Breast epithelium (tissue), 4 donors: ENCODE data around the gene ZNF22. TPM values are rescaled to one million over a fixed set of nuclear protein-coding genes. Genes with fewer than 3 reads are reported as not detected.

Experiments used
- DNase-seq, 2 donors: peaks; one replicate each; pipeline ENCODE4 v3.0.0-alpha.2; 2019; ENCODE audit warnings: low spot score in 2 of 2
- H3K27ac ChIP-seq, 2 donors: fragments of 200-600 bp; sonication (generic) in 1 of 2; one replicate each; pipeline ENCODE4 v1.5.1; 2016 to 2019; ENCODE audit warnings: mild to moderate bottlenecking in 1 of 2
- H3K27me3 ChIP-seq, 2 donors: fragments of 200-600 bp; sonication (generic) in 1 of 2; one replicate each; pipeline versions ENCODE4 v1.5.1 to v1.6.0; 2017 to 2019; ENCODE audit warnings: control low read depth in 1 of 2, mild to moderate bottlenecking in 1 of 2
- H3K36me3 ChIP-seq: fragments of 200-600 bp; one replicate; pipeline ENCODE4 v1.5.1; 2019
- H3K4me1 ChIP-seq, 2 donors: fragments of 200-600 bp; sonication (generic); one replicate each; pipeline ENCODE4 v1.5.1; 2016 to 2019; ENCODE audit warnings: control low read depth in 1 of 2
- H3K4me3 ChIP-seq, 3 donors: fragments of 200-600 bp; sonication (generic); 1 replicate in 2 of 3; 2 replicates in 1 of 3; pipeline ENCODE4 v1.5.1; 2016 to 2019; ENCODE audit warnings: mild to moderate bottlenecking in 3 of 3, moderate library complexity in 2 of 3
- H3K9me3 ChIP-seq, 2 donors: fragments of 200-600 bp; sonication (generic) in 1 of 2; one replicate each; pipeline ENCODE4 v1.5.1; 2016 to 2019; ENCODE audit warnings: control low read depth in 1 of 2
- POLR2A ChIP-seq: fragments of 450-650 bp; IDR thresholded peaks from one replicate; pipeline ENCODE4 v1.6.1; 2016; ENCODE audit warnings: antibody characterized with exemption, mild to moderate bottlenecking, moderate library complexity
- POLR2AphosphoS5 ChIP-seq, 3 donors: sonication (generic); formaldehyde crosslinking; IDR thresholded peaks; one replicate each; pipeline ENCODE4 v1.6.1; 2017; ENCODE audit warnings: antibody characterized with exemption in 3 of 3
- intact Hi-C: fragments of 100-400 bp; cut with DNase I; formaldehyde crosslinking; loops from one replicate; pipeline ENCODE4 v1.15.1; 2023; ENCODE audit warnings: low total_unique reads
- total RNA-seq, 3 donors: library from RNA; depleted of rRNA; stranded (reverse); fragments of >200 nt; gene quantifications; one replicate each; pipeline ENCODE4 v1.1.0, GENCODE V29; 2016
- TF ChIP-seq, protein P1 (sequence below), 3 donors: fragments of 450-650 bp; IDR thresholded peaks; one replicate each; pipeline ENCODE4 v1.5.1; 2016 to 2017; ENCODE audit warnings: antibody characterized with exemption in 3 of 3, mild to moderate bottlenecking in 3 of 3, moderate library complexity in 3 of 3

The ZNF22 gene
- total RNA-seq, 3 donors from 2014 or later: 32.0 to 54.1 (median 34.2) TPM

DNA sequence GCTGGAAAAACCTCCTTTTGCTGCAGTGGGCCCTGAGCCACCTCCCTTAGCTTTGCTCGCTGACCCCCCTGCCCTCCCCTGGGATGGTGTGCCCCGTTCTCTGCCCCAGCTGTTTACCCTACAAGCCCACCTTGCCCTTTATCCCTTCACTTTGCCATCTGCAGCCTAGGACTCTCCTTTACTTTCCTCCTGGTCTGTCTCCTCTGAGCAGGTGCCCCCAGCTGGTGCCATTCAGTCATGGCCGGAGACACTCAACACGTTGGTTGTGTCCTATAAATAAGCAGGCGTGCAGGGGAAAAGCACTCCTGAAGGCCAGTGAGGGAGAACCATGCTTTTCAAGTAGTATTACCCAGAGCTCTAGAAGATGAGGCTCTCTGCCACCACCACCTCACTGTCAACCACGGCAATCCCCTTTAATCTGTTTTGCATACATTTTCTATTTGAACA lies 35.0 kb upstream of the ZNF22 start:
- no peak for DNase-seq
- peaks cover 7 to 27% of the 10 kb centered on the region in 2 donors for H3K4me1 ChIP-seq
- no peaks in the 10 kb centered on the region for H3K9me3 ChIP-seq
- intact Hi-C loops: no loop called here
- H3K27me3 ChIP-seq: no peaks in the 10 kb centered on the region
- no peak for TF ChIP-seq POLR2A
- TF ChIP-seq, protein P1, sequence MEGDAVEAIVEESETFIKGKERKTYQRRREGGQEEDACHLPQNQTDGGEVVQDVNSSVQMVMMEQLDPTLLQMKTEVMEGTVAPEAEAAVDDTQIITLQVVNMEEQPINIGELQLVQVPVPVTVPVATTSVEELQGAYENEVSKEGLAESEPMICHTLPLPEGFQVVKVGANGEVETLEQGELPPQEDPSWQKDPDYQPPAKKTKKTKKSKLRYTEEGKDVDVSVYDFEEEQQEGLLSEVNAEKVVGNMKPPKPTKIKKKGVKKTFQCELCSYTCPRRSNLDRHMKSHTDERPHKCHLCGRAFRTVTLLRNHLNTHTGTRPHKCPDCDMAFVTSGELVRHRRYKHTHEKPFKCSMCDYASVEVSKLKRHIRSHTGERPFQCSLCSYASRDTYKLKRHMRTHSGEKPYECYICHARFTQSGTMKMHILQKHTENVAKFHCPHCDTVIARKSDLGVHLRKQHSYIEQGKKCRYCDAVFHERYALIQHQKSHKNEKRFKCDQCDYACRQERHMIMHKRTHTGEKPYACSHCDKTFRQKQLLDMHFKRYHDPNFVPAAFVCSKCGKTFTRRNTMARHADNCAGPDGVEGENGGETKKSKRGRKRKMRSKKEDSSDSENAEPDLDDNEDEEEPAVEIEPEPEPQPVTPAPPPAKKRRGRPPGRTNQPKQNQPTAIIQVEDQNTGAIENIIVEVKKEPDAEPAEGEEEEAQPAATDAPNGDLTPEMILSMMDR (IDR thresholded peaks at IDR 0.05): no peak
- TF ChIP-seq POLR2AphosphoS5 (IDR thresholded peaks at IDR 0.05): no peak
- H3K27ac ChIP-seq: peak overlapping the region in 1 of 2 donors; percentile 10
- H3K4me3 ChIP-seq: no peak overlapping the region
- no peaks in the 10 kb centered on the region for H3K36me3 ChIP-seq

- Histone ChIP-seq H3K4me1 (peaks cover 7 to 27% of the 10 kb centered on the region in 2 donors), H3K9me3 (no peaks in the 10 kb centered on the region), H3K36me3 (no peaks in the 10 kb centered on the region), H3K27me3 (no peaks in the 10 kb centered on the region), H3K27ac (no peak overlapping the region), H3K4me3 (no peak overlapping the region)
- DNase-seq: no peak
- no peak for TF ChIP-seq POLR2AphosphoS5 (IDR thresholded peaks at IDR 0.05)
- TF ChIP-seq, protein P1 (IDR thresholded peaks at IDR 0.05): no peak
- no peak for TF ChIP-seq POLR2A
- intact Hi-C loops: no loop called here
Measured at GRCh38 chr10:44966129-44966815, 34.5 kb upstream of the ZNF22 start.

DNA sequence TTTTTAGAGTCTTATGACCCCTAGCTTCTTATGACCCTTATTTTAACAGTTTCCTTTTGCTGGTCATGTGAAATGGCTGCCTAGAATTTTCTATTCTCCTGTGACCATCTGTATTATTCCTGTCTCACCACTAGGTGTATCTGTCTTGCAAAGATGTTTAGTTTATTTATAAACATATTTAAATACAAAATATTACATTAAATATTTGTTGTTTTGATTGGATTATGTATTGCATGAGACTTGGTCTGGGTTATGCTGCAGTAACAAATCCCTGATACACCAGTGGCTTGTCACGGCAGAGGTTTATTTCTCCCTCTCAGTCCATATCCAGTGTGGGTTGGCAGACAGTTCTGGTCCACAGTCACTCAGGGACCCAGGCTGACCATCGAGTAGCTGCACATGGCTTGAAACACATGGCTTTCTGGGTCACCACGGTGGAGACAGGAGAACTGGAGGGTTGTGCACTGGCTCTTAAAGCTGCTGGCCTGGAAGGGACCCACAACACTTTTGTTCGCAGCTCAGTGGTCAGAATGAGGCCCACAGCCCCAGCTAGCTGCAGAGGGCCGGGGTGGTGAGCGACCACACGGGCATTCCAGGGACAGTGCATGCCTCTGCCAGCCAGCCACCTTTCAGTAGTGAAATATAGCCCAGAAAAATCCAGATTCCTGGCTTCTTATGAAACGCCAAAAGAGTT lies 33.8 kb upstream of the ZNF22 start:
- H3K27ac ChIP-seq: peak overlapping the region in 1 of 2 donors; percentile 60
- no peak for DNase-seq

GRCh38 chr10:44967616-44968015 lies 33.1 kb upstream of the ZNF22 start:
- no peak for TF ChIP-seq POLR2A
- TF ChIP-seq POLR2AphosphoS5 (IDR thresholded peaks at IDR 0.05): no peak
- TF ChIP-seq, protein P1 (IDR thresholded peaks at IDR 0.05): no peak
- H3K9me3 ChIP-seq: no peaks in the 10 kb centered on the region
- no peak for DNase-seq
- intact Hi-C loops: no loop called here
- no peak overlapping the region for H3K4me3 ChIP-seq
- no peaks in the 10 kb centered on the region for H3K36me3 ChIP-seq
- peak overlapping the region in 1 of 2 donors; percentile 53 for H3K27ac ChIP-seq
- peaks cover 7 to 27% of the 10 kb centered on the region in 2 donors for H3K4me1 ChIP-seq
- no peaks in the 10 kb centered on the region for H3K27me3 ChIP-seq

More for the DNA sequence above, 33.8 kb upstream of the ZNF22 start:
- H3K4me1 ChIP-seq: peaks cover 7 to 27% of the 10 kb centered on the region in 2 donors
- H3K9me3 ChIP-seq: no peaks in the 10 kb centered on the region
- H3K4me3 ChIP-seq: no peak overlapping the region
- no peaks in the 10 kb centered on the region for H3K36me3 ChIP-seq
- TF ChIP-seq POLR2AphosphoS5 (IDR thresholded peaks at IDR 0.05) (peak in 1 of 3 donors; percentile 41), POLR2A (no peak)
- intact Hi-C loops: no loop called here
- H3K27me3 ChIP-seq: no peaks in the 10 kb centered on the region

- Histone ChIP-seq H3K27me3 (no peaks in the 10 kb centered on the region), H3K27ac (peak overlapping the region; percentile 33 to 53), H3K4me1 (peaks cover 7 to 23% of the 10 kb centered on the region in 2 donors), H3K4me3 (no peak overlapping the region), H3K36me3 (no peaks in the 10 kb centered on the region), H3K9me3 (no peaks in the 10 kb centered on the region)
- no peak for DNase-seq
- peak in 1 of 3 donors; percentile 30 for TF ChIP-seq POLR2AphosphoS5 (IDR thresholded peaks at IDR 0.05)
- TF ChIP-seq, protein P1 (IDR thresholded peaks at IDR 0.05): no peak
- TF ChIP-seq POLR2A: no peak
- intact Hi-C loops: no loop called here
Measured at GRCh38 chr10:44968091-44968490, 32.6 kb upstream of the ZNF22 start.
